DOHH2 (cell line): ENCODE measurements around the gene HEXIM1.

Source experiments
- EZH2phosphoT487 ChIP-seq: fragments of 200-600 bp; sonication (generic); IDR thresholded peaks from 2 replicates; pipeline ENCODE4 v1.6.1; 2017; ENCODE audit warnings: borderline replicate concordance, mild to moderate bottlenecking, antibody characterized with exemption, low read length, moderate library complexity, mixed read lengths
- TF ChIP-seq, protein P1 (sequence below): fragments of 200-600 bp; sonication (generic); IDR thresholded peaks from one replicate; pipeline ENCODE4 v1.5.1; 2014; ENCODE audit warnings: antibody characterized with exemption, mild to moderate bottlenecking, low read depth, low read length; ENCODE audit not compliant: poor library complexity, severe bottlenecking

DNA sequence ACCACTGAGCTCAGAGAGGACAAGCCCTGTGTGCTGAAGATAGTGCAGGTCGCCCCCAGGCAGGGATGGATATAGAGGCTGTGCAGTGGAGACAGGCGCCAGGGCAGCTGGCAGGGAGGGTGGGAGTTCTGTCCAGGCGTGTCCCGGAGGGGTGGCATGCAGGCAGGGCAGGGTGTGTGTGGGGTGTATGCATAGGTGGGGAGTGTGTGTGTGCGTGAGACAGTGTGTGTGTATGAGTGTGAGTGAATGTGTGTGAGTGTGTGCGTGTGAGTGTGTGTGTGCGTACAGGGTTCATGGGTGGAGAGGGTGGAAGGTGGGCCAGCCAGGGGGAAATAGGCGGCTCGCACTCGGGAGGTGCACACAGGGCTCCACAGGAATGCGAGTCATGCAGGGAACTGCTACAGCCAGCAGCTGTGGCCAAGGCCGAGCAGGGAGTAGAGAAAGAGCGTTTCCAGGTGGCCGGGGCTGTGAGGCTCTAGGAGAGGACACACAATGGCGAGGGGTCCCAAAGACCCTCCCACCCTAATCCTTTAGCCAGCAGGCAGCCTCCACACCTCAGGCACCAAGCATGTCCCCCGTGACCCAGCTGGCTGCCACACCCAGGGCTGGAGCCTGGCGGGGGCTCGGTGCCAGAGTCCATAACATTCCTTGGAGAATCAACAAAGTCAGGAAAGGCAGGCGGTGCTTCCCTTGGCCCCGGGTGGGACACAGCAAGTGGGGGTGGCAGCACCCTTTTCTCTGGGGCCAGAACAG is 20.6 kb upstream of the HEXIM1 start:
- TF ChIP-seq, protein P1, sequence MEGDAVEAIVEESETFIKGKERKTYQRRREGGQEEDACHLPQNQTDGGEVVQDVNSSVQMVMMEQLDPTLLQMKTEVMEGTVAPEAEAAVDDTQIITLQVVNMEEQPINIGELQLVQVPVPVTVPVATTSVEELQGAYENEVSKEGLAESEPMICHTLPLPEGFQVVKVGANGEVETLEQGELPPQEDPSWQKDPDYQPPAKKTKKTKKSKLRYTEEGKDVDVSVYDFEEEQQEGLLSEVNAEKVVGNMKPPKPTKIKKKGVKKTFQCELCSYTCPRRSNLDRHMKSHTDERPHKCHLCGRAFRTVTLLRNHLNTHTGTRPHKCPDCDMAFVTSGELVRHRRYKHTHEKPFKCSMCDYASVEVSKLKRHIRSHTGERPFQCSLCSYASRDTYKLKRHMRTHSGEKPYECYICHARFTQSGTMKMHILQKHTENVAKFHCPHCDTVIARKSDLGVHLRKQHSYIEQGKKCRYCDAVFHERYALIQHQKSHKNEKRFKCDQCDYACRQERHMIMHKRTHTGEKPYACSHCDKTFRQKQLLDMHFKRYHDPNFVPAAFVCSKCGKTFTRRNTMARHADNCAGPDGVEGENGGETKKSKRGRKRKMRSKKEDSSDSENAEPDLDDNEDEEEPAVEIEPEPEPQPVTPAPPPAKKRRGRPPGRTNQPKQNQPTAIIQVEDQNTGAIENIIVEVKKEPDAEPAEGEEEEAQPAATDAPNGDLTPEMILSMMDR = no peak
- TF ChIP-seq EZH2phosphoT487 = no peak
